Spleen (tissue), 7 donors: ENCODE results near the gene RHOT2.

ENCODE experiments used
- POLR2A ChIP-seq, 3 donors: fragments of 450-650 bp; IDR thresholded peaks; one replicate each; pipeline ENCODE4 v1.5.1; 2017; ENCODE audit warnings: antibody characterized with exemption in 3 of 3, mild to moderate bottlenecking in 1 of 3
- TF ChIP-seq, protein P1 (sequence below), 11 experiments: fragments of 200-600 bp in 7 of 11; fragments of 450-650 bp in 4 of 11; sonication (generic) in 4 of 11; IDR thresholded peaks in 8 of 11; conservative IDR thresholded peaks in 3 of 11; 1 replicate in 7 of 11; 2 replicates in 4 of 11; pipeline versions ENCODE4 v1.4.0 to v1.8.0; 2016 to 2021; ENCODE audit warnings: antibody characterized with exemption in 11 of 11, inconsistent platforms in 4 of 11, mild to moderate bottlenecking in 1 of 11
- donor health status: DM: no; HTN: no; CAD: no; lungs with moderate emphysema.
- donor health status: DM: no; HTN: no; CAD: no.
- donor health status: DM: no; HTN: no; CAD: no.

- TF ChIP-seq, protein P1, sequence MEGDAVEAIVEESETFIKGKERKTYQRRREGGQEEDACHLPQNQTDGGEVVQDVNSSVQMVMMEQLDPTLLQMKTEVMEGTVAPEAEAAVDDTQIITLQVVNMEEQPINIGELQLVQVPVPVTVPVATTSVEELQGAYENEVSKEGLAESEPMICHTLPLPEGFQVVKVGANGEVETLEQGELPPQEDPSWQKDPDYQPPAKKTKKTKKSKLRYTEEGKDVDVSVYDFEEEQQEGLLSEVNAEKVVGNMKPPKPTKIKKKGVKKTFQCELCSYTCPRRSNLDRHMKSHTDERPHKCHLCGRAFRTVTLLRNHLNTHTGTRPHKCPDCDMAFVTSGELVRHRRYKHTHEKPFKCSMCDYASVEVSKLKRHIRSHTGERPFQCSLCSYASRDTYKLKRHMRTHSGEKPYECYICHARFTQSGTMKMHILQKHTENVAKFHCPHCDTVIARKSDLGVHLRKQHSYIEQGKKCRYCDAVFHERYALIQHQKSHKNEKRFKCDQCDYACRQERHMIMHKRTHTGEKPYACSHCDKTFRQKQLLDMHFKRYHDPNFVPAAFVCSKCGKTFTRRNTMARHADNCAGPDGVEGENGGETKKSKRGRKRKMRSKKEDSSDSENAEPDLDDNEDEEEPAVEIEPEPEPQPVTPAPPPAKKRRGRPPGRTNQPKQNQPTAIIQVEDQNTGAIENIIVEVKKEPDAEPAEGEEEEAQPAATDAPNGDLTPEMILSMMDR (IDR thresholded peaks at IDR 0.05 in 8 of 11, conservative IDR thresholded peaks at IDR 0.05 in 3 of 11), result no peak
- no peak for TF ChIP-seq POLR2A (IDR thresholded peaks at IDR 0.05)
Measured at GRCh38 chr16:633336-634050, 34.4 kb upstream of the RHOT2 start.
